ENCODE measurements around the gene FNBP1.

FNBP1 gene

GRCh38 chr9:129901993-129902739 lies 140.8 kb downstream of the FNBP1 start:
- Histone ChIP-seq H3K4me1 (ENCODE audit: low read length) (no peaks in the 10 kb centered on the region), H3K27ac (ENCODE audit: low read length) (peak overlapping the region; percentile 4; the same call in 1 of the 2 replicates), H3K79me2 (ENCODE audit: low read length) (no peaks in the 10 kb centered on the region), H3K36me3 (replicated peaks; ENCODE audit: insufficient read depth, low read length) (no peaks in the 10 kb centered on the region), H3K9me2 (replicated peaks; ENCODE audit: insufficient read depth, low read length) (no peaks in the 10 kb centered on the region), H3F3A (ENCODE audit: insufficient read depth, low read length) (no peaks in the 10 kb centered on the region), H3K4me2 (ENCODE audit: low read depth, low read length) (no peak overlapping the region), H3K9ac (ENCODE audit: low read length) (no peak overlapping the region), H3K9me3 (replicated peaks; ENCODE audit: insufficient read depth, low read length) (no peaks in the 10 kb centered on the region), H4K20me1 (ENCODE audit: insufficient read depth, low read length) (no peaks in the 10 kb centered on the region), H2AFZ (ENCODE audit: low read length) (no peak overlapping the region), H3K27me3 (replicated peaks; ENCODE audit: insufficient read depth, low read length) (no peaks in the 10 kb centered on the region), H3K4me3 (ENCODE audit: low read length) (no peak overlapping the region)
- TF ChIP-seq EZH2phosphoT487 (IDR thresholded peaks at IDR 0.05; ENCODE audit: low read length) (no peak), CTCF (IDR thresholded peaks at IDR 0.05; ENCODE audit: low read length) (no peak), EZH2 (optimal IDR thresholded peaks at IDR 0.05; ENCODE audit: low read depth, low read length) (no peak)
- no peak for DNase-seq

GRCh38 chr9:129900263-129901027 lies 142.5 kb downstream of the FNBP1 start:
- H3K9me3 ChIP-seq (replicated peaks; ENCODE audit: insufficient read depth, low read length), result no peaks in the 10 kb centered on the region
- no peak overlapping the region for H3K4me2 ChIP-seq (ENCODE audit: low read depth, low read length)
- H3K27me3 ChIP-seq (replicated peaks; ENCODE audit: insufficient read depth, low read length), result no peaks in the 10 kb centered on the region
- no peaks in the 10 kb centered on the region for H3K9me2 ChIP-seq (replicated peaks; ENCODE audit: insufficient read depth, low read length)
- 0 out of 2 replicates have a peak, but pooled peaks cover 4% of the 10 kb centered on the region for H3F3A ChIP-seq (ENCODE audit: insufficient read depth, low read length)
- TF ChIP-seq EZH2 (optimal IDR thresholded peaks at IDR 0.05; ENCODE audit: low read depth, low read length), result no peak
- no peak for TF ChIP-seq EZH2phosphoT487 (IDR thresholded peaks at IDR 0.05; ENCODE audit: low read length)
- no peak for TF ChIP-seq CTCF (IDR thresholded peaks at IDR 0.05; ENCODE audit: low read length)
- no peak overlapping the region for H3K27ac ChIP-seq (ENCODE audit: low read length)
- DNase-seq, result no peak
- H3K4me3 ChIP-seq (ENCODE audit: low read length), result no peak overlapping the region
- H2AFZ ChIP-seq (ENCODE audit: low read length), result no peak overlapping the region
- no peaks in the 10 kb centered on the region for H3K79me2 ChIP-seq (ENCODE audit: low read length)
- no peak overlapping the region for H3K9ac ChIP-seq (ENCODE audit: low read length)
- H3K4me1 ChIP-seq (ENCODE audit: low read length), result peaks cover under 1% of the 10 kb centered on the region
- H3K36me3 ChIP-seq (replicated peaks; ENCODE audit: insufficient read depth, low read length), result no peaks in the 10 kb centered on the region
- no peaks in the 10 kb centered on the region for H4K20me1 ChIP-seq (ENCODE audit: insufficient read depth, low read length)

GRCh38 chr9:129899620-129900019 lies 143.4 kb downstream of the FNBP1 start:
- no peak for TF ChIP-seq CTCF (IDR thresholded peaks at IDR 0.05; ENCODE audit: low read length)
- TF ChIP-seq EZH2phosphoT487 (IDR thresholded peaks at IDR 0.05; ENCODE audit: low read length), result no peak
- no peak for TF ChIP-seq EZH2 (optimal IDR thresholded peaks at IDR 0.05; ENCODE audit: low read depth, low read length)
- no peak overlapping the region for H3K27ac ChIP-seq (ENCODE audit: low read length)
- H3K79me2 ChIP-seq (ENCODE audit: low read length), result no peaks in the 10 kb centered on the region
- no peak overlapping the region for H3K9ac ChIP-seq (ENCODE audit: low read length)
- no peak for DNase-seq
- no peaks in the 10 kb centered on the region for H4K20me1 ChIP-seq (ENCODE audit: insufficient read depth, low read length)
- no peaks in the 10 kb centered on the region for H3K9me2 ChIP-seq (replicated peaks; ENCODE audit: insufficient read depth, low read length)
- H3F3A ChIP-seq (ENCODE audit: insufficient read depth, low read length), result peaks cover 13% of the 10 kb centered on the region
- H3K4me2 ChIP-seq (ENCODE audit: low read depth, low read length), result no peak overlapping the region
- H3K27me3 ChIP-seq (replicated peaks; ENCODE audit: insufficient read depth, low read length), result no peaks in the 10 kb centered on the region
- H3K4me3 ChIP-seq (ENCODE audit: low read length), result no peak overlapping the region
- H3K4me1 ChIP-seq (ENCODE audit: low read length), result peaks cover 8% of the 10 kb centered on the region
- H3K9me3 ChIP-seq (replicated peaks; ENCODE audit: insufficient read depth, low read length), result no peaks in the 10 kb centered on the region
- H2AFZ ChIP-seq (ENCODE audit: low read length), result no peak overlapping the region
- no peaks in the 10 kb centered on the region for H3K36me3 ChIP-seq (replicated peaks; ENCODE audit: insufficient read depth, low read length)
